ENCODE results near the gene TARP.

The TARP gene

DNA sequence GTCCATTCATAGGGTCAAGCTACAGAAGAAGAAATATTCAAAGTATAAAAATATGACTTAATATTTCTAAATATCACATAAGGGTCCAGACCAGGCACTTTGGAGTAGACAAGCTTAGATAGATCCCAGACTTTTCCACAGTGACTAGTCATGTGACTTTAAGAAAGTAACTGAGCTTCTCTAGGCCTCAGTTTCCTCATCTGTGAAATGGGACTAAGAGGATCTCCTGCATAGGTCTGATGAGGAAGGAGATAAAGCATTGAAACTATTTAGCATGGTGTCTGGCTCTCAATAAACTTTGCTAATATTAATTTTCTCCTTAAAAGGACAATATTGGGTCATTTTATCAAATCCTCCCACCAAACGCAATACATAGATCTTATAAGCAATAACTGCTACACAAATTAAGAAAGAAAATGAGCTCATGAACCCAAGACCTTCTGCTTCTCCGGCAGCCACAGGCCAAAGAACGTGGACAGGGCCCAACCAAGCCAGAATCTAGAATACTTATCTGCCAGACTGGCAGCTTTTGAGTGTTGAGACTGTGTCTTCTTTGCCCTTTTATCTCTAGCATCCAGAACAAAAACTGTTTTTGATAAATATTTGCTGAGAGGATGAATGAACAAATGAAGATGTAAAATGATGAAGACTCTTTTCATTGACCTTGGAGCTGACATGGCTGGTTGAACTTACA, 1.6 kb upstream of the TARP start:
- H3K9me2 ChIP-seq (ENCODE audit: insufficient read depth): no peaks in the 10 kb centered on the region
- H3K4me3 ChIP-seq (replicated peaks in 1 of 2; ENCODE audit: low read depth in 1 of 2, low read length in 2 of 2): no peak overlapping the region
- no peaks in the 10 kb centered on the region for H3K4me1 ChIP-seq (ENCODE audit: control insufficient read depth in 1 of 2, insufficient read depth in 2 of 2, low read length in 2 of 2)
- no peaks in the 10 kb centered on the region for H3K36me3 ChIP-seq (ENCODE audit: control insufficient read depth in 1 of 2, insufficient read depth in 2 of 2, low read length in 2 of 2)
- H3K79me2 ChIP-seq (ENCODE audit: insufficient read depth, low read length): no peaks in the 10 kb centered on the region
- ChIA-PET CTCF (no interaction called here), RAD21 (ENCODE audit: low non-redundant PET in 1 of 2, low total read pairs in 2 of 2, uncharacterized antibody in 2 of 2, unreplicated experiment in 2 of 2) (no interaction called here), POLR2A (no interaction called here)
- H3K9me3 ChIP-seq (ENCODE audit: control insufficient read depth in 1 of 2, insufficient read depth in 1 of 2, low read depth in 1 of 2, low read length in 2 of 2): no peaks in the 10 kb centered on the region
- H3K27me3 ChIP-seq (ENCODE audit: insufficient read depth, low read length): peaks cover 5% of the 10 kb centered on the region
- no peak overlapping the region for H3K4me2 ChIP-seq (ENCODE audit: low read length)
- H3K9ac ChIP-seq (ENCODE audit: low read length): no peak overlapping the region
- BruUV-seq (replicated peaks): no TSS peak
- DNase-seq (ENCODE audit: low read depth, low spot score) (no peak), ATAC-seq (no peak)
- no peak overlapping the region for H2AFZ ChIP-seq (ENCODE audit: low read depth, low read length, poor library complexity, severe bottlenecking)
- intact Hi-C loops (cut with micrococcal nuclease): no loop called here
- no peaks in the 10 kb centered on the region for H4K20me1 ChIP-seq (ENCODE audit: insufficient read depth)
- TF ChIP-seq ELF1 (IDR thresholded peaks at IDR 0.05; ENCODE audit: borderline replicate concordance, low read depth) (no peak), TCF7L2 (IDR thresholded peaks at IDR 0.05; ENCODE audit: borderline replicate concordance, extremely low read depth, insufficient read depth, insufficient read length) (no peak), POLR2AphosphoS5 (IDR thresholded peaks at IDR 0.05; ENCODE audit: low read depth, low read length) (no peak), SP1 (IDR thresholded peaks at IDR 0.05; ENCODE audit: low read depth) (no peak), FOSL1 (IDR thresholded peaks at IDR 0.05; ENCODE audit: low read depth) (no peak), ZNF274 (IDR thresholded peaks at IDR 0.05; ENCODE audit: low read depth, low read length) (no peak), EZH2phosphoT487 (IDR thresholded peaks at IDR 0.05; ENCODE audit: borderline replicate concordance) (no peak), ZFX (IDR thresholded peaks at IDR 0.05) (no peak), JUND (IDR thresholded peaks at IDR 0.05) (no peak), CBX3 (IDR thresholded peaks at IDR 0.05; ENCODE audit: low read depth) (no peak), SRF (IDR thresholded peaks at IDR 0.05; ENCODE audit: low read depth) (no peak)
- TF ChIP-seq, protein P1, sequence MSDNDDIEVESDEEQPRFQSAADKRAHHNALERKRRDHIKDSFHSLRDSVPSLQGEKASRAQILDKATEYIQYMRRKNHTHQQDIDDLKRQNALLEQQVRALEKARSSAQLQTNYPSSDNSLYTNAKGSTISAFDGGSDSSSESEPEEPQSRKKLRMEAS (IDR thresholded peaks at IDR 0.05): no peak
- TF ChIP-seq, protein P2, sequence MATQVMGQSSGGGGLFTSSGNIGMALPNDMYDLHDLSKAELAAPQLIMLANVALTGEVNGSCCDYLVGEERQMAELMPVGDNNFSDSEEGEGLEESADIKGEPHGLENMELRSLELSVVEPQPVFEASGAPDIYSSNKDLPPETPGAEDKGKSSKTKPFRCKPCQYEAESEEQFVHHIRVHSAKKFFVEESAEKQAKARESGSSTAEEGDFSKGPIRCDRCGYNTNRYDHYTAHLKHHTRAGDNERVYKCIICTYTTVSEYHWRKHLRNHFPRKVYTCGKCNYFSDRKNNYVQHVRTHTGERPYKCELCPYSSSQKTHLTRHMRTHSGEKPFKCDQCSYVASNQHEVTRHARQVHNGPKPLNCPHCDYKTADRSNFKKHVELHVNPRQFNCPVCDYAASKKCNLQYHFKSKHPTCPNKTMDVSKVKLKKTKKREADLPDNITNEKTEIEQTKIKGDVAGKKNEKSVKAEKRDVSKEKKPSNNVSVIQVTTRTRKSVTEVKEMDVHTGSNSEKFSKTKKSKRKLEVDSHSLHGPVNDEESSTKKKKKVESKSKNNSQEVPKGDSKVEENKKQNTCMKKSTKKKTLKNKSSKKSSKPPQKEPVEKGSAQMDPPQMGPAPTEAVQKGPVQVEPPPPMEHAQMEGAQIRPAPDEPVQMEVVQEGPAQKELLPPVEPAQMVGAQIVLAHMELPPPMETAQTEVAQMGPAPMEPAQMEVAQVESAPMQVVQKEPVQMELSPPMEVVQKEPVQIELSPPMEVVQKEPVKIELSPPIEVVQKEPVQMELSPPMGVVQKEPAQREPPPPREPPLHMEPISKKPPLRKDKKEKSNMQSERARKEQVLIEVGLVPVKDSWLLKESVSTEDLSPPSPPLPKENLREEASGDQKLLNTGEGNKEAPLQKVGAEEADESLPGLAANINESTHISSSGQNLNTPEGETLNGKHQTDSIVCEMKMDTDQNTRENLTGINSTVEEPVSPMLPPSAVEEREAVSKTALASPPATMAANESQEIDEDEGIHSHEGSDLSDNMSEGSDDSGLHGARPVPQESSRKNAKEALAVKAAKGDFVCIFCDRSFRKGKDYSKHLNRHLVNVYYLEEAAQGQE (IDR thresholded peaks at IDR 0.05; ENCODE audit: low read depth): no peak
- H3K27ac ChIP-seq (ENCODE audit: low read depth, low read length): no peak overlapping the region
